GM10248 (cell line): ENCODE results near the gene SLC37A1.

Experiments
- CTCF ChIA-PET: fragments of 300-600 bp; sonication (Branson Sonifier 250); formaldehyde crosslinking; extraction: SDS; loops from one replicate; lab custom pipeline; 2021; ENCODE audit warnings: antibody characterized with exemption; lab: Yijun Ruan, JAX
- POLR2A ChIA-PET: fragments of 350-650 bp; sonication (Branson Sonifier 250); formaldehyde crosslinking; extraction: SDS; loops from one replicate; lab custom pipeline; 2020; ENCODE audit warnings: antibody characterized with exemption; lab: Yijun Ruan, JAX
- DNase-seq: peaks from one replicate; pipeline ENCODE4 v3.0.0; 2012; ENCODE audit errors: extremely low spot score
- CTCF ChIP-seq: IDR thresholded peaks from 2 replicates; pipeline ENCODE4 v1.5.1; 2012; ENCODE audit warnings: mild to moderate bottlenecking, low read depth; ENCODE audit errors: extremely low read depth, missing control alignments, control extremely low read depth

Gene SLC37A1

DNA sequence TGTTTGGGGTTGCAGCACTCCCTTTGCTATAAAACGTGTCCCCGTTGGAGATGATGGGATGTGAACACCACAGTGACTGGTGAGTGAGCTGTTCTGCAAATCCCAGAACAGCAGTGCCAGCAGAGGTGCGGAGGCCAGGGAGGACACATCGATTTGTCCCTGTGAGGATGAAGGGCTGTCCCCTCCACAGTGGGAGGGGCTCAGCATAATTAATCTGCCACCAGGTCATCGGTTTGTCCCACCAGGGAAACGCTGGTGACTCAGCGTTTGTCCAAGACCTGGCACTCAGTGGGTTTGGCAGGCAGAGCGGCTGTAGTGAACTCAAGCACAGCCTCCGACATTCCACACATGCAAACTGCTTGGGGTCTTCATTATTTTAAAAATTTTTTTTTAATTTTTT is 117.0 kb downstream of the SLC37A1 start:
- TF ChIP-seq CTCF = no peak
- DNase-seq = no peak
- ChIA-PET CTCF (no interaction called here), POLR2A (no interaction called here)
